Measurements from ENCODE around the gene PPP1R1A. TPM values are rescaled to one million over a fixed set of nuclear protein-coding genes. Genes with fewer than 3 reads are reported as not detected.

Gene PPP1R1A
- total RNA-seq, 4 donors from 2014 or later = 140 to 959 (median 219) TPM

- TF ChIP-seq CTCF (IDR thresholded peaks at IDR 0.05; ENCODE audit: low read depth) = no peak
Measured at GRCh38 chr12:54565310-54565985, 23.0 kb downstream of the PPP1R1A start.

DNA sequence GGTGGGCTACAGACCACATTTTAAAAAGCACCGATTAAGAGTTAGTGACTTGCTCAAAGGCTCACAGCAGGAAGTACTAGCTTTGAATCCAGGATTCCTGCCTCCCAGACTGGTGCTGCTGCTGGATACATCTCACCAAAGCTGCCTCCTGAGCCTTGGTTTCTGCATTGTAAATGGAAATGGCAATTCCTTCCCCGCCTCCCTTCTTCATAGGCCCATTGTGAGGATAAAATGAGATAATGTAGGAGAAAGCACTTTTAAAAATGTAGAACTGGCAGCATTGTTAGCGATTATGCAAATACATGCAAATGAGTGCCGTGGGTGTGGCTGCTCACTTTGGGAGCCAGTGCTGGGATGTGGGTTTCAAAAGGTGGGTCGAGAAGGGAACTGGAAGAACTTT is 23.7 kb downstream of the PPP1R1A start:
- no peak for TF ChIP-seq CTCF (IDR thresholded peaks at IDR 0.05; ENCODE audit: low read depth)

DNA sequence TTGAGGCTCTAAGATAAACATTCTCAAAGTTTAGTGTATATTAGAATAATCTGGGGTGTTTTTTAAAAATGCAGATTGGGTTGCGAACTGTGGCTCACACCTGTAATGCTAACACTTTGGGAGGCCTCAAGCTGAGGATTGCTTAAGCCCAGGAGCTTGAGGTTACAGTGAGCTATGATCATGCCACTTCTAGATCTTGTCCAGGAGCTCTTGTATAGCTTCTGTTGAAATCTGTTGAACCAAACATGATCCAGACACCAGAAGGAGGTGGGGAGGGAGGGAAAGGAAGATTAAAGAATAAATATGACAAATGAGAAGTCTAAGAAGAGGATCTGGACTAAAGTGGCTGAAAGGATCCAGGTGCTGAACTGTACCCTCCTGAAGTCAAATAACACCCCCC is 24.7 kb downstream of the PPP1R1A start:
- no peak for TF ChIP-seq CTCF (IDR thresholded peaks at IDR 0.05; ENCODE audit: low read depth)

- TF ChIP-seq CTCF (IDR thresholded peaks at IDR 0.05; ENCODE audit: low read depth) = no peak
Measured at GRCh38 chr12:54562750-54563356, 25.6 kb downstream of the PPP1R1A start.

DNA sequence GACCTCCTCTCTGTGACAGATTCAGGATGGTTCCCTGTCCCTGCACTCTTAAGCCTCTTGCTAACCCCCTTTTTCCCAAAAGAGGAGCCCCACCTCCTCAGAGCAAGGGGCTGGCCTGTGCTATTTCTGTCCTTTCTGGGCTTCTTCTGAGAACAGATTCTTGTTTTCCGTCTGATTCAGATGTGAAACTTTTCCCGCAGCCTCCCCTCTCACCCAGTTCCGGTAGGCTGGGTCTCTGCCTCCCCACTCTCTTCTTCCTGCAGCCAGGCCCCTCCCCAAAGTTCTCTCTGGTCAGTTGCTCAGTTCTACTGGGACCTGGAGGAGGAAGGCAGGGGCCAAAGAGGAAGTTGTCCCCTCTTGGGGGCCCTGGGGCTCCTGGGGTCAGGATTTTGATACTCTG is 27.3 kb downstream of the PPP1R1A start:
- no peak for TF ChIP-seq CTCF (IDR thresholded peaks at IDR 0.05; ENCODE audit: low read depth)

GRCh38 chr12:54560374-54560858 is 28.0 kb downstream of the PPP1R1A start:
- TF ChIP-seq CTCF (IDR thresholded peaks at IDR 0.05; ENCODE audit: low read depth) = no peak

DNA sequence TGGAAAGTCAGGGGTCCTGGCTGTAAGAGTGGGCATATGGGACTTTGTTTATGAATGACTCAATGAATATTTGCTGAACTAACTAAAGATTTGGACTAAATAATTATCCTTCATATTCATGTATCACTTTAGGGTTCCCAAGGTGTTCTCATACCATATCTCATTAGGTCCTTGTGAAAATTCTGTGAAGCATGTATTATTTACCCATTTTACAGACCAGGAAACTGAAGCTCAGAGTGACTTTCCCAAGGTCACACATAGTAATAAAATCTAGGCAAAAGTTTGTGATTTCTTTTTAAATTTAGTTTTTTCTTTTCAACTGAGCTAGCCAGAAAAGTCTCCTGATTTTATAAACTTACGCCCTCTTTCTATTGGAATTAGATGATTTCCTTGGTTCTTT is 29.7 kb downstream of the PPP1R1A start:
- TF ChIP-seq CTCF (IDR thresholded peaks at IDR 0.05; ENCODE audit: low read depth) = no peak
